Measurements from ENCODE around the gene MN1. TPM values are rescaled to one million over a fixed set of nuclear protein-coding genes. Genes with fewer than 3 reads are reported as not detected.

The MN1 gene
- total and polyA plus RNA-seq, 2 of the 8 experiments (the other 6 are each of a cell fraction or from before 2014, with no cell fraction given) = 3.1 to 4.9 TPM

GRCh38 chr22:27780161-27780575 is 21.4 kb downstream of the MN1 start:
- H3K23me2 ChIP-seq (ENCODE audit: low read depth, low read length) = no peaks in the 10 kb centered on the region; the same call in 1 of the 2 replicates
- POLR2A ChIA-PET (ENCODE audit: partially characterized antibody) = interaction anchor here (0.6 to 2.4 kb wide), 5 partner anchors 9 to 51 kb away, joined by 3 to 9 read pairs (median 4); no protein-coding TSS in a partner anchor
- no peak overlapping the region for H3K56ac ChIP-seq (replicated peaks; ENCODE audit: insufficient read length, low read depth, low read length)
- H3K9me3 ChIP-seq (ENCODE audit: insufficient read depth in 2 of 2, low read depth in 1 of 2, low read length in 1 of 2) = no peaks in the 10 kb centered on the region
- H3K27me3 ChIP-seq (replicated peaks in 1 of 4; ENCODE audit: control insufficient read depth in 3 of 4, extremely low read depth in 1 of 4, insufficient read depth in 3 of 4, low read length in 3 of 4) = no peaks in the 10 kb centered on the region; a peak in 1 of 7 replicates
- H4K8ac ChIP-seq (ENCODE audit: extremely low read depth, insufficient read depth, low read length) = no peak overlapping the region
- H2AFZ ChIP-seq (ENCODE audit: low read length) = no peak overlapping the region
- H3K27ac ChIP-seq (ENCODE audit: low read depth, low read length) = no peak overlapping the region
- peaks cover 18 to 34% (median 25%) of the 10 kb centered on the region in 4 experiments for H3K4me1 ChIP-seq (replicated peaks in 1 of 4; ENCODE audit: control insufficient read depth in 3 of 4, insufficient read depth in 4 of 4, low read length in 3 of 4)
- H2BK20ac ChIP-seq (ENCODE audit: low read length) = peak overlapping the region; percentile 67; the same call in 1 of the 2 replicates
- no peaks in the 10 kb centered on the region for H3K79me2 ChIP-seq (ENCODE audit: control insufficient read depth in 1 of 2, insufficient read depth in 2 of 2, low read length in 2 of 2)
- H3K4me2 ChIP-seq (ENCODE audit: insufficient read depth in 1 of 2, low read depth in 2 of 2, low read length in 2 of 2) = peak overlapping the region in 1 of 2 experiments; percentile 30; a peak in 1 of 4 replicates
- peak overlapping the region; percentile 52 for H3K18ac ChIP-seq (ENCODE audit: extremely low read depth, low read length)
- FAIRE-seq (no peak), DNase-seq (ENCODE audit: low read depth in 1 of 2, low spot score in 2 of 2) (no peak)
- 53% methylated on average over 9 of the region's 9 CpGs; no CpG with 5 or more reads in 1 of the 2 experiments for WGBS, 2 experiments (ENCODE audit: extremely low coverage in 1 of 2, insufficient coverage in 1 of 2, insufficient read length in 1 of 2, insufficient replicate concordance in 2 of 2, low coverage in 1 of 2, low lambda C conversion rate in 2 of 2, missing lambda C conversion rate in 1 of 2)
- CTCF ChIA-PET (ENCODE audit: partially characterized antibody) = interaction anchor here (1.1 to 1.7 kb wide), 3 partner anchors 10 to 107 kb away, joined by 3 to 5 read pairs (median 3); no protein-coding TSS in a partner anchor
- H4K91ac ChIP-seq (replicated peaks; ENCODE audit: insufficient read length, low read length) = peak overlapping the region; percentile 77
- no peak overlapping the region for H3K9ac ChIP-seq (replicated peaks in 1 of 4; ENCODE audit: extremely low read depth in 1 of 4, low read depth in 3 of 4, low read length in 3 of 4)
- H3K4ac ChIP-seq (replicated peaks; ENCODE audit: insufficient read length, low read depth, low read length) = peak overlapping the region; percentile 45
- H4K20me1 ChIP-seq (replicated peaks in 1 of 2; ENCODE audit: control insufficient read depth in 1 of 2, insufficient read depth in 2 of 2, low read length in 2 of 2) = no peaks in the 10 kb centered on the region
- peak overlapping the region; percentile 65; the same call in 1 of the 2 replicates for H2AK5ac ChIP-seq (ENCODE audit: low read depth, low read length)
- no peaks in the 10 kb centered on the region for H3K36me3 ChIP-seq (ENCODE audit: control insufficient read depth in 2 of 4, insufficient read depth in 4 of 4, low read length in 3 of 4)
- H3K79me1 ChIP-seq (ENCODE audit: low read depth, low read length) = peaks cover 6% of the 10 kb centered on the region; the same call in 1 of the 2 replicates
- H3K14ac ChIP-seq (ENCODE audit: insufficient read length) = no peak overlapping the region
- H2BK5ac ChIP-seq (ENCODE audit: low read depth, low read length) = peak overlapping the region; percentile 86
- H2BK15ac ChIP-seq (ENCODE audit: low read length) = peak overlapping the region; percentile 84; the same call in 1 of the 2 replicates
- peak overlapping the region; percentile 94 for H2BK12ac ChIP-seq (ENCODE audit: low read depth, low read length)
- no peak overlapping the region for H2BK120ac ChIP-seq (replicated peaks; ENCODE audit: low read depth, low read length)
- no peak overlapping the region for H3K23ac ChIP-seq (ENCODE audit: insufficient read length)
- TF ChIP-seq SIN3A (conservative IDR thresholded peaks at IDR 0.05 in 1 of 2, IDR thresholded peaks at IDR 0.05 in 1 of 2; ENCODE audit: low read depth in 1 of 2, low read length in 2 of 2) (peak in 1 of 2 experiments; percentile 56; a peak in 1 of 4 replicates), KDM4A (IDR thresholded peaks at IDR 0.05; ENCODE audit: low read depth, low read length, severe bottlenecking) (no peak), CHD1 (IDR thresholded peaks at IDR 0.05; ENCODE audit: low read depth, low read length) (no peak), CTBP2 (IDR thresholded peaks at IDR 0.05; ENCODE audit: borderline replicate concordance, insufficient read depth, insufficient read length, low read length) (no peak), TEAD4 (IDR thresholded peaks at IDR 0.05; ENCODE audit: low read depth, low read length) (0 out of 2 replicates have a peak, but pooled peaks have one; percentile 25), HDAC2 (IDR thresholded peaks at IDR 0.05; ENCODE audit: borderline replicate concordance in 1 of 2, low read depth in 2 of 2, low read length in 2 of 2) (0 out of 4 replicates have a peak, but pooled peaks of 1 of the 2 experiments have one; percentile 23), JUND (IDR thresholded peaks at IDR 0.05; ENCODE audit: low read length) (0 out of 2 replicates have a peak, but pooled peaks have one; percentile 19), CEBPB (IDR thresholded peaks at IDR 0.05; ENCODE audit: low read depth, low read length) (peak; percentile 92)
- H3K4me3 ChIP-seq (ENCODE audit: extremely low read depth in 1 of 4, insufficient read depth in 2 of 4, low read depth in 3 of 4, low read length in 4 of 4) = no peak overlapping the region
- H4K5ac ChIP-seq (ENCODE audit: insufficient read length, low read depth, low read length) = no peak overlapping the region
